Measurements from ENCODE around the gene ANO2. TPM values are rescaled to one million over a fixed set of nuclear protein-coding genes. Genes with fewer than 3 reads are reported as not detected.

The ANO2 gene
- total RNA-seq, 3 donors from 2014 or later (not counting 1 experiment from before 2014, with no cell fraction given), result not detected

- TF ChIP-seq, protein P1, sequence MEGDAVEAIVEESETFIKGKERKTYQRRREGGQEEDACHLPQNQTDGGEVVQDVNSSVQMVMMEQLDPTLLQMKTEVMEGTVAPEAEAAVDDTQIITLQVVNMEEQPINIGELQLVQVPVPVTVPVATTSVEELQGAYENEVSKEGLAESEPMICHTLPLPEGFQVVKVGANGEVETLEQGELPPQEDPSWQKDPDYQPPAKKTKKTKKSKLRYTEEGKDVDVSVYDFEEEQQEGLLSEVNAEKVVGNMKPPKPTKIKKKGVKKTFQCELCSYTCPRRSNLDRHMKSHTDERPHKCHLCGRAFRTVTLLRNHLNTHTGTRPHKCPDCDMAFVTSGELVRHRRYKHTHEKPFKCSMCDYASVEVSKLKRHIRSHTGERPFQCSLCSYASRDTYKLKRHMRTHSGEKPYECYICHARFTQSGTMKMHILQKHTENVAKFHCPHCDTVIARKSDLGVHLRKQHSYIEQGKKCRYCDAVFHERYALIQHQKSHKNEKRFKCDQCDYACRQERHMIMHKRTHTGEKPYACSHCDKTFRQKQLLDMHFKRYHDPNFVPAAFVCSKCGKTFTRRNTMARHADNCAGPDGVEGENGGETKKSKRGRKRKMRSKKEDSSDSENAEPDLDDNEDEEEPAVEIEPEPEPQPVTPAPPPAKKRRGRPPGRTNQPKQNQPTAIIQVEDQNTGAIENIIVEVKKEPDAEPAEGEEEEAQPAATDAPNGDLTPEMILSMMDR (IDR thresholded peaks at IDR 0.05), result no peak
- no peaks in the 10 kb centered on the region for H3K36me3 ChIP-seq (ENCODE audit: control insufficient read depth, insufficient read depth, low read length)
- Mint-ChIP-seq H3K27ac (no peak overlapping the region), H3K36me3 (no peaks in the 10 kb centered on the region), H3K4me3 (no peak overlapping the region), H3K4me1 (peaks cover 10 to 12% of the 10 kb centered on the region in 2 donors), H3K27me3 (ENCODE audit: low read depth in 2 of 2) (peaks cover 31 to 43% of the 10 kb centered on the region in 2 donors), H3K9me3 (no peaks in the 10 kb centered on the region)
- H3K27me3 ChIP-seq (ENCODE audit: control insufficient read depth, insufficient read depth, low read length), result peaks cover 2% of the 10 kb centered on the region
- H3K4me1 ChIP-seq (ENCODE audit: control insufficient read depth, insufficient read depth, low read length), result no peaks in the 10 kb centered on the region
- H3K27ac ChIP-seq (ENCODE audit: low read length), result no peak overlapping the region
- intact Hi-C loops (cut with micrococcal nuclease), result no loop called here
- ATAC-seq, result no peak
- WGBS (ENCODE audit: insufficient coverage), result 91% methylated on average over 3 of the region's 3 CpGs
- H3K4me3 ChIP-seq (ENCODE audit: low read length), result no peak overlapping the region
- DNase-seq, result no peak
- H3K9me3 ChIP-seq (ENCODE audit: control insufficient read depth, insufficient read depth, low read length), result no peaks in the 10 kb centered on the region
These were observed 60.2 kb downstream of the ANO2 start for GRCh38 chr12:5884866-5885265.

DNA sequence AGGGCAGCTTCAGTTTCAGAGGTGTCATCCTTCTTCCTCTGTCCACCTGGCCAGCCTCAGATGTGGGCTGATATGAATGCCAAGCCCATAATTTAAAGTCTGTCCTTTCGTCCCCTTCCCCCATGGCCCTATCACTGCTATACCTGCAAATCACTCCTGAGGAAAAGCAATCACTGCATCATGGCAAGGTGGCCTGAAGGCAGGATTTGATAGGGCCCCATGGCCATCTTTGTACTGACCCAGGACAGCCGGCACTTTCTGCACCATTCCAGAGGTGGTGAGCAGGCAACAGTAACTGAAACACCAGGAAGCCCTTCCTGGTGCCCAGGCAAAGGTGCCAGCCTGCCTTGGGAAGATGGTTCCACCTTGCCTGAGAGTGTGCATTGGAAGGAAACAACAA lies 60.8 kb downstream of the ANO2 start:
- ATAC-seq (no peak), DNase-seq (no peak)
- H3K4me1 Mint-ChIP-seq, result peaks cover 10 to 12% of the 10 kb centered on the region in 2 donors
- Histone ChIP-seq H3K27me3 (ENCODE audit: control insufficient read depth, insufficient read depth, low read length) (peaks cover 2% of the 10 kb centered on the region), H3K9me3 (ENCODE audit: control insufficient read depth, insufficient read depth, low read length) (no peaks in the 10 kb centered on the region), H3K36me3 (ENCODE audit: control insufficient read depth, insufficient read depth, low read length) (no peaks in the 10 kb centered on the region), H3K4me1 (ENCODE audit: control insufficient read depth, insufficient read depth, low read length) (no peaks in the 10 kb centered on the region), H3K27ac (ENCODE audit: low read length) (no peak overlapping the region), H3K4me3 (ENCODE audit: low read length) (no peak overlapping the region)
- no peaks in the 10 kb centered on the region for H3K9me3 Mint-ChIP-seq
- H3K27ac Mint-ChIP-seq, result no peak overlapping the region
- H3K27me3 Mint-ChIP-seq (ENCODE audit: low read depth in 2 of 2), result peaks cover 26 to 43% of the 10 kb centered on the region in 2 donors
- no peaks in the 10 kb centered on the region for H3K36me3 Mint-ChIP-seq
- no peak overlapping the region for H3K4me3 Mint-ChIP-seq
- intact Hi-C loops (cut with micrococcal nuclease), result no loop called here
- TF ChIP-seq, protein P1 (IDR thresholded peaks at IDR 0.05), result no peak
- 80% methylated on average over 2 of the region's 2 CpGs for WGBS (ENCODE audit: insufficient coverage)

GRCh38 chr12:5882511-5883190 lies 62.4 kb downstream of the ANO2 start:
- peaks cover 2% of the 10 kb centered on the region for H3K27me3 ChIP-seq (ENCODE audit: control insufficient read depth, insufficient read depth, low read length)
- Mint-ChIP-seq H3K27ac (no peak overlapping the region), H3K4me1 (peaks cover under 1 to 3% of the 10 kb centered on the region in 2 donors), H3K4me3 (no peak overlapping the region), H3K36me3 (no peaks in the 10 kb centered on the region), H3K27me3 (ENCODE audit: low read depth in 2 of 2) (peaks cover 26 to 36% of the 10 kb centered on the region in 2 donors), H3K9me3 (no peaks in the 10 kb centered on the region)
- no peaks in the 10 kb centered on the region for H3K36me3 ChIP-seq (ENCODE audit: control insufficient read depth, insufficient read depth, low read length)
- no peaks in the 10 kb centered on the region for H3K4me1 ChIP-seq (ENCODE audit: control insufficient read depth, insufficient read depth, low read length)
- no peak overlapping the region for H3K4me3 ChIP-seq (ENCODE audit: low read length)
- DNase-seq (no peak), ATAC-seq (no peak)
- no peaks in the 10 kb centered on the region for H3K9me3 ChIP-seq (ENCODE audit: control insufficient read depth, insufficient read depth, low read length)
- 29% methylated on average over 8 of the region's 8 CpGs for WGBS (ENCODE audit: insufficient coverage)
- no peak overlapping the region for H3K27ac ChIP-seq (ENCODE audit: low read length)
- TF ChIP-seq, protein P1 (IDR thresholded peaks at IDR 0.05), result no peak
- intact Hi-C loops (cut with micrococcal nuclease), result no loop called here

DNA sequence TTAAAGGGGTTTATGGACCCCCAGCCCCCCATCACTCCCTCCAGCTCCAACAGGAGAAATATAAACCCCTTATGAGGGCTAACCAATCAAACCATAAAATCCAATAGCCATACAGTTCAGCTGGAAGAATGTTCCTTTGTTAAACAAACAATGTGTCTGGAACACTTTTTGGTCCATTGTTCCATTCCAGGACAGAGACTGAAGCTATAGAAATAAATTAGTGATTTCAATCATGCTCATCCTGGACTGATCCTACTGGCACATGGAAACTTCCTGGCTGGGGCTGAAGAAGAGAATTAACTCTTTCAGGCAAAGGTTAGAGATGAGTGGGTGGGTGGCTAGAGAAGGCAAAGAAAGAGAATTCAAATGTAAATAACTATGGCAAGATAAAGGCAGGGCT lies 63.4 kb downstream of the ANO2 start:
- H3K4me1 Mint-ChIP-seq, result no peaks in the 10 kb centered on the region
- no peak overlapping the region for H3K4me3 ChIP-seq (ENCODE audit: low read length)
- H3K4me1 ChIP-seq (ENCODE audit: control insufficient read depth, insufficient read depth, low read length), result no peaks in the 10 kb centered on the region
- no peak overlapping the region for H3K4me3 Mint-ChIP-seq
- no peaks in the 10 kb centered on the region for H3K36me3 Mint-ChIP-seq
- no peaks in the 10 kb centered on the region for H3K9me3 ChIP-seq (ENCODE audit: control insufficient read depth, insufficient read depth, low read length)
- peaks cover 22 to 31% of the 10 kb centered on the region in 2 donors for H3K27me3 Mint-ChIP-seq (ENCODE audit: low read depth in 2 of 2)
- H3K27me3 ChIP-seq (ENCODE audit: control insufficient read depth, insufficient read depth, low read length), result peaks cover 2% of the 10 kb centered on the region
- H3K36me3 ChIP-seq (ENCODE audit: control insufficient read depth, insufficient read depth, low read length), result no peaks in the 10 kb centered on the region
- H3K27ac ChIP-seq (ENCODE audit: low read length), result no peak overlapping the region
- TF ChIP-seq, protein P1 (IDR thresholded peaks at IDR 0.05), result no peak
- no peaks in the 10 kb centered on the region for H3K9me3 Mint-ChIP-seq
- intact Hi-C loops (cut with micrococcal nuclease), result no loop called here
- H3K27ac Mint-ChIP-seq, result no peak overlapping the region
- ATAC-seq, result no peak
- no peak for DNase-seq
